ENCODE measurements around the gene PARD6A.

PARD6A gene

DNA sequence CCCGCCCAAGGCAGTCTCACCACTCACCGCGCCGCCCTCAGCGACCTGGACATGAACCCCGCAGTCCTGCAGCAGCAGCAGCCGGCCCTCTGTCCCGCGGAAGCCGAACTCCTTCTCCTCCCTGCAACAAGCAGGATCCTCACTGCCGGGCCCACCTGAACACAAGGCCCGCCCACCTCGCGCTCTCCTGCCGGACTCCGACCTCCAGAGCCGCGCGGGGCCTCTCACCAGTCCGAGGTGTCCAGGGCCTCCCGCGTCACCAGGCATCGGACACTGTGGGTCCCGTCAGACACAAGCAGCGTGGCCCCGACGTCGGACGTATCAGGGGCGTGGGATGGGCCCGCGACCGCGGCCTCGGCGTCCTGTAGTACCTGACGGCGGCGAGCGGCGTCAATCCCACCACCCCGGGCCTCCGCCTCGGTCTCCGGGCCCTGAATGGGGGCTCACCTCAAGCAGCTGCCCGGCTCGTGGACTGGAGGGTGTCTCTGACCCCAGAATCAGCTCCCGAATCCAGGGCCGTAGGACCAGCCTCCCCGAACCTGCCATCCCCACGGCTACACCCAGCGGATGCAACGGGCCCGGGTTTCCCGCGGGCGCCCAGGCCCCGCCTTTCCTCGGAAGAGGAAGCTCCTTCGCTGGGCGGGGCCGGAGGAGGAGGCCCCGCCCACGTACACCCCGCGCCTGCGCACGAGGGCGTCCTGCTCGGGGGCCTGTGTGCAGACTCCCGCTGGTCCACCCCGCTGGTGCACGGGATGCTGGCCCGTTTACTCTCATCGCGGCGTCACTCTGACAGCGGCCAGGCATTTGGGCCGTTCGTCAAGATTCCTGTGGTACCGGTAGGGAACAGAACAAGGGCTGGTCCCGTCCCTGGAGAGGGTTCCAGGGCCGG is 841 bp upstream of the PARD6A start, which contains the start of gene ACD (continued):
- TF ChIP-seq, protein P1, sequence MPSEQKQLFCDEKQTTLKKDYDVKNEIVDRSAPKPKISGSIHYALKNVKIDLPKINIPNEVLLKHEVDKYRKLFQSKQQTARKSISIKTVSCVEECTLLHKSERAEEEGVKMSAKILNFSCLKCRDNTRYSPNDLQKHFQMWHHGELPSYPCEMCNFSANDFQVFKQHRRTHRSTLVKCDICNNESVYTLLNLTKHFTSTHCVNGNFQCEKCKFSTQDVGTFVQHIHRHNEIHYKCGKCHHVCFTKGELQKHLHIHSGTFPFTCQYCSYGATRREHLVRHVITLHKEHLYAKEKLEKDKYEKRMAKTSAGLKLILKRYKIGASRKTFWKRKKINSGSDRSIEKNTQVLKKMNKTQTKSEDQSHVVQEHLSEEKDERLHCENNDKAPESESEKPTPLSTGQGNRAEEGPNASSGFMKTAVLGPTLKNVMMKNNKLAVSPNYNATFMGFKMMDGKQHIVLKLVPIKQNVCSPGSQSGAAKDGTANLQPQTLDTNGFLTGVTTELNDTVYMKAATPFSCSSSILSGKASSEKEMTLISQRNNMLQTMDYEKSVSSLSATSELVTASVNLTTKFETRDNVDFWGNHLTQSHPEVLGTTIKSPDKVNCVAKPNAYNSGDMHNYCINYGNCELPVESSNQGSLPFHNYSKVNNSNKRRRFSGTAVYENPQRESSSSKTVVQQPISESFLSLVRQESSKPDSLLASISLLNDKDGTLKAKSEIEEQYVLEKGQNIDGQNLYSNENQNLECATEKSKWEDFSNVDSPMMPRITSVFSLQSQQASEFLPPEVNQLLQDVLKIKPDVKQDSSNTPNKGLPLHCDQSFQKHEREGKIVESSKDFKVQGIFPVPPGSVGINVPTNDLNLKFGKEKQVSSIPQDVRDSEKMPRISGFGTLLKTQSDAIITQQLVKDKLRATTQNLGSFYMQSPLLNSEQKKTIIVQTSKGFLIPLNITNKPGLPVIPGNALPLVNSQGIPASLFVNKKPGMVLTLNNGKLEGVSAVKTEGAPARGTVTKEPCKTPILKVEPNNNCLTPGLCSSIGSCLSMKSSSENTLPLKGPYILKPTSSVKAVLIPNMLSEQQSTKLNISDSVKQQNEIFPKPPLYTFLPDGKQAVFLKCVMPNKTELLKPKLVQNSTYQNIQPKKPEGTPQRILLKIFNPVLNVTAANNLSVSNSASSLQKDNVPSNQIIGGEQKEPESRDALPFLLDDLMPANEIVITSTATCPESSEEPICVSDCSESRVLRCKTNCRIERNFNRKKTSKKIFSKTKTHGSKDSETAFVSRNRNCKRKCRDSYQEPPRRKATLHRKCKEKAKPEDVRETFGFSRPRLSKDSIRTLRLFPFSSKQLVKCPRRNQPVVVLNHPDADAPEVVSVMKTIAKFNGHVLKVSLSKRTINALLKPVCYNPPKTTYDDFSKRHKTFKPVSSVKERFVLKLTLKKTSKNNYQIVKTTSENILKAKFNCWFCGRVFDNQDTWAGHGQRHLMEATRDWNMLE (tag by site-specific recombination; conservative IDR thresholded peaks at IDR 0.05; ENCODE audit: low read depth) = no peak
- TF ChIP-seq, protein P2, sequence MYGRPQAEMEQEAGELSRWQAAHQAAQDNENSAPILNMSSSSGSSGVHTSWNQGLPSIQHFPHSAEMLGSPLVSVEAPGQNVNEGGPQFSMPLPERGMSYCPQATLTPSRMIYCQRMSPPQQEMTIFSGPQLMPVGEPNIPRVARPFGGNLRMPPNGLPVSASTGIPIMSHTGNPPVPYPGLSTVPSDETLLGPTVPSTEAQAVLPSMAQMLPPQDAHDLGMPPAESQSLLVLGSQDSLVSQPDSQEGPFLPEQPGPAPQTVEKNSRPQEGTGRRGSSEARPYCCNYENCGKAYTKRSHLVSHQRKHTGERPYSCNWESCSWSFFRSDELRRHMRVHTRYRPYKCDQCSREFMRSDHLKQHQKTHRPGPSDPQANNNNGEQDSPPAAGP (tag by site-specific recombination; IDR thresholded peaks at IDR 0.05) = no peak
- TF ChIP-seq, protein P3, sequence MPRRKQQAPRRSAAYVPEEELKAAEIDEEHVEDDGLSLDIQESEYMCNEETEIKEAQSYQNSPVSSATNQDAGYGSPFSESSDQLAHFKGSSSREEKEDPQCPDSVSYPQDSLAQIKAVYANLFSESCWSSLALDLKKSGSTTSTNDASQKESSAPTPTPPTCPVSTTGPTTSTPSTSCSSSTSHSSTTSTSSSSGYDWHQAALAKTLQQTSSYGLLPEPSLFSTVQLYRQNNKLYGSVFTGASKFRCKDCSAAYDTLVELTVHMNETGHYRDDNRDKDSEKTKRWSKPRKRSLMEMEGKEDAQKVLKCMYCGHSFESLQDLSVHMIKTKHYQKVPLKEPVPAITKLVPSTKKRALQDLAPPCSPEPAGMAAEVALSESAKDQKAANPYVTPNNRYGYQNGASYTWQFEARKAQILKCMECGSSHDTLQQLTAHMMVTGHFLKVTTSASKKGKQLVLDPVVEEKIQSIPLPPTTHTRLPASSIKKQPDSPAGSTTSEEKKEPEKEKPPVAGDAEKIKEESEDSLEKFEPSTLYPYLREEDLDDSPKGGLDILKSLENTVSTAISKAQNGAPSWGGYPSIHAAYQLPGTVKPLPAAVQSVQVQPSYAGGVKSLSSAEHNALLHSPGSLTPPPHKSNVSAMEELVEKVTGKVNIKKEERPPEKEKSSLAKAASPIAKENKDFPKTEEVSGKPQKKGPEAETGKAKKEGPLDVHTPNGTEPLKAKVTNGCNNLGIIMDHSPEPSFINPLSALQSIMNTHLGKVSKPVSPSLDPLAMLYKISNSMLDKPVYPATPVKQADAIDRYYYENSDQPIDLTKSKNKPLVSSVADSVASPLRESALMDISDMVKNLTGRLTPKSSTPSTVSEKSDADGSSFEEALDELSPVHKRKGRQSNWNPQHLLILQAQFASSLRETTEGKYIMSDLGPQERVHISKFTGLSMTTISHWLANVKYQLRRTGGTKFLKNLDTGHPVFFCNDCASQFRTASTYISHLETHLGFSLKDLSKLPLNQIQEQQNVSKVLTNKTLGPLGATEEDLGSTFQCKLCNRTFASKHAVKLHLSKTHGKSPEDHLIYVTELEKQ (tag by site-specific recombination; IDR thresholded peaks at IDR 0.05; ENCODE audit: borderline replicate concordance) = no peak
- TF ChIP-seq, protein P4, sequence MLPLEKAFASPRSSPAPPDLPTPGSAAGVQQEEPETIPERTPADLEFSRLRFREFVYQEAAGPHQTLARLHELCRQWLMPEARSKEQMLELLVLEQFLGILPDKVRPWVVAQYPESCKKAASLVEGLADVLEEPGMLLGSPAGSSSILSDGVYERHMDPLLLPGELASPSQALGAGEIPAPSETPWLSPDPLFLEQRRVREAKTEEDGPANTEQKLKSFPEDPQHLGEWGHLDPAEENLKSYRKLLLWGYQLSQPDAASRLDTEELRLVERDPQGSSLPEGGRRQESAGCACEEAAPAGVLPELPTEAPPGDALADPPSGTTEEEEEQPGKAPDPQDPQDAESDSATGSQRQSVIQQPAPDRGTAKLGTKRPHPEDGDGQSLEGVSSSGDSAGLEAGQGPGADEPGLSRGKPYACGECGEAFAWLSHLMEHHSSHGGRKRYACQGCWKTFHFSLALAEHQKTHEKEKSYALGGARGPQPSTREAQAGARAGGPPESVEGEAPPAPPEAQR (tag by site-specific recombination; IDR thresholded peaks at IDR 0.05) = no peak
- TF ChIP-seq ZIC2 (tag by site-specific recombination; IDR thresholded peaks at IDR 0.05) (peak; percentile 87), ZNF404 (tag by site-specific recombination; IDR thresholded peaks at IDR 0.05) (no peak), ZNF157 (tag by site-specific recombination; IDR thresholded peaks at IDR 0.05) (no peak), MEIS1 (CRISPR knock-in tag; IDR thresholded peaks at IDR 0.05; ENCODE audit: borderline replicate concordance) (no peak), EGR2 (tag by site-specific recombination; IDR thresholded peaks at IDR 0.05; ENCODE audit: low read depth) (peak; percentile 35; the same call in 1 of the 2 replicates), ZFP37 (tag by site-specific recombination; IDR thresholded peaks at IDR 0.05) (no peak), ZNF423 (tag by site-specific recombination; IDR thresholded peaks at IDR 0.05) (no peak), ZNF549 (tag by site-specific recombination; IDR thresholded peaks at IDR 0.05) (no peak), KLF16 (tag by site-specific recombination; IDR thresholded peaks at IDR 0.05) (peak; percentile 39), ZFHX2 (tag by site-specific recombination; conservative IDR thresholded peaks at IDR 0.05) (peak; percentile 29; the same call in 1 of the 2 replicates), ZNF510 (tag by site-specific recombination; IDR thresholded peaks at IDR 0.05; ENCODE audit: insufficient replicate concordance) (no peak), ZNF561 (tag by site-specific recombination; IDR thresholded peaks at IDR 0.05; ENCODE audit: borderline replicate concordance) (no peak), REPIN1 (tag by site-specific recombination; IDR thresholded peaks at IDR 0.05; ENCODE audit: low read depth) (peak; percentile 35; the same call in 1 of the 2 replicates), ZNF76 (tag by site-specific recombination; IDR thresholded peaks at IDR 0.05; ENCODE audit: borderline replicate concordance, low read depth) (no peak), KLF1 (tag by site-specific recombination; IDR thresholded peaks at IDR 0.05) (peak; percentile 6), ZNF621 (tag by site-specific recombination; IDR thresholded peaks at IDR 0.05) (no peak), SETDB1 (IDR thresholded peaks at IDR 0.05; ENCODE audit: insufficient read length, low read length) (no peak), ZNF416 (tag by site-specific recombination; IDR thresholded peaks at IDR 0.05) (no peak), YY2 (tag by site-specific recombination; IDR thresholded peaks at IDR 0.05) (no peak), ZXDB (tag by site-specific recombination; IDR thresholded peaks at IDR 0.05) (peak; percentile 73), ZNF555 (tag by site-specific recombination; conservative IDR thresholded peaks at IDR 0.05) (no peak), KLF8 (tag by site-specific recombination; IDR thresholded peaks at IDR 0.05) (peak; percentile 73; the same call in 1 of the 2 replicates), ZNF248 (tag by site-specific recombination; IDR thresholded peaks at IDR 0.05) (no peak), SCRT1 (tag by site-specific recombination; IDR thresholded peaks at IDR 0.05; ENCODE audit: borderline replicate concordance) (no peak), ZNF777 (tag by site-specific recombination; IDR thresholded peaks at IDR 0.05; ENCODE audit: borderline replicate concordance) (peak; percentile 77)
